Measurements from ENCODE around the gene ABCB11. TPM values are rescaled to one million over a fixed set of nuclear protein-coding genes. Genes with fewer than 3 reads are reported as not detected.

The ABCB11 gene
- polyA plus RNA-seq, 1 of the 3 experiments (the other 2 are of a cell fraction): not detected

DNA sequence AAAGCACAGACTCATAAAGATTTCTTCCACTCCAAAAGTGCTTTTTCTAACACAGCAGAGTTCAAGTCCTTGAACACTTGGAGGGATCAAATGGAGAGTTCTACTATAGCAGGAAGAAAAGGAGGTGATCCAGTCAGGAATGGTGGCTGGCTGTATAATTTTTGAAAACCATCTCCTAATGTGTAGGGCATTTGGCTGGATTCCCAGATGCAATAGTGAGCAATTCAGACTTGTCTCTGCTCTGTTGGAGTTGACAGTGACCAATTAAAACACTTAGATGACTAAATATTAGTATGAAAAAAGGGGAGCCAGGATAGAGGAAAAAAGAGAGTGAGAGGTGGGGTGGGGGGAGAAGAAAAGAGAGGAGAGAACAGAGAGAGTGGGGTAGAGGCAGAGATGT lies 135.4 kb downstream of the ABCB11 start (continued):
- TF ChIP-seq, protein P1, sequence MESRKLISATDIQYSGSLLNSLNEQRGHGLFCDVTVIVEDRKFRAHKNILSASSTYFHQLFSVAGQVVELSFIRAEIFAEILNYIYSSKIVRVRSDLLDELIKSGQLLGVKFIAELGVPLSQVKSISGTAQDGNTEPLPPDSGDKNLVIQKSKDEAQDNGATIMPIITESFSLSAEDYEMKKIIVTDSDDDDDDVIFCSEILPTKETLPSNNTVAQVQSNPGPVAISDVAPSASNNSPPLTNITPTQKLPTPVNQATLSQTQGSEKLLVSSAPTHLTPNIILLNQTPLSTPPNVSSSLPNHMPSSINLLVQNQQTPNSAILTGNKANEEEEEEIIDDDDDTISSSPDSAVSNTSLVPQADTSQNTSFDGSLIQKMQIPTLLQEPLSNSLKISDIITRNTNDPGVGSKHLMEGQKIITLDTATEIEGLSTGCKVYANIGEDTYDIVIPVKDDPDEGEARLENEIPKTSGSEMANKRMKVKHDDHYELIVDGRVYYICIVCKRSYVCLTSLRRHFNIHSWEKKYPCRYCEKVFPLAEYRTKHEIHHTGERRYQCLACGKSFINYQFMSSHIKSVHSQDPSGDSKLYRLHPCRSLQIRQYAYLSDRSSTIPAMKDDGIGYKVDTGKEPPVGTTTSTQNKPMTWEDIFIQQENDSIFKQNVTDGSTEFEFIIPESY (IDR thresholded peaks at IDR 0.05; ENCODE audit: borderline replicate concordance, low read depth): no peak
- TF ChIP-seq YY1 (IDR thresholded peaks at IDR 0.05; ENCODE audit: low read depth): no peak
- TF ChIP-seq EZH2phosphoT487 (IDR thresholded peaks at IDR 0.05; ENCODE audit: borderline replicate concordance, low read depth): no peak
- no peak for TF ChIP-seq NRF1 (IDR thresholded peaks at IDR 0.05; ENCODE audit: low read depth, low read length)
- no peak for TF ChIP-seq NFIC (IDR thresholded peaks at IDR 0.05; ENCODE audit: borderline replicate concordance)

DNA sequence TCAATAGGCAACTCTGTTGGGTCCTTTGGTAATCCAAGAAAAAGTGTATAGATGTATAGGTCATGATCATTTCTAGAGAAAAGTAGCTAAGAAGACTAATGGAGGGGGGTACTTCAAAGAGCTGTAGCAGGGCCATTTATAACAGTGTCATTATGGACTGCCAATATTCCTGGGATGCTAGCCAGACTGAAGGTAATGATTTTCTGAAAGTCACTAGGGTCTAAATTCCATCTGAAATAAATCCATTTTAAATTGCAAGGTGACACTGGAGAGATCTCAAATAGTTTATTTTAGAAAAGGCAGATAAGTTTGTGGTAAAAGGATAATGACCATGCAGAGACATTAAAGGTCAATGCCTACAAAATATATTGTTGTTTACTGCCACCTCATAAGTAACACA lies 136.4 kb downstream of the ABCB11 start:
- no peak for TF ChIP-seq EP300 (IDR thresholded peaks at IDR 0.05; ENCODE audit: borderline replicate concordance in 1 of 2, low read depth in 1 of 2, low read length in 1 of 2)
- TF ChIP-seq, protein P1 (IDR thresholded peaks at IDR 0.05; ENCODE audit: borderline replicate concordance, low read depth): no peak
- no peak for TF ChIP-seq EZH2phosphoT487 (IDR thresholded peaks at IDR 0.05; ENCODE audit: borderline replicate concordance, low read depth)
- no peak for TF ChIP-seq TCF12 (IDR thresholded peaks at IDR 0.05)
- no peak for TF ChIP-seq POLR2AphosphoS5 (IDR thresholded peaks at IDR 0.05; ENCODE audit: low read depth, low read length)
- TF ChIP-seq RFX5 (IDR thresholded peaks at IDR 0.05; ENCODE audit: low read length): no peak
- TF ChIP-seq, protein P2, sequence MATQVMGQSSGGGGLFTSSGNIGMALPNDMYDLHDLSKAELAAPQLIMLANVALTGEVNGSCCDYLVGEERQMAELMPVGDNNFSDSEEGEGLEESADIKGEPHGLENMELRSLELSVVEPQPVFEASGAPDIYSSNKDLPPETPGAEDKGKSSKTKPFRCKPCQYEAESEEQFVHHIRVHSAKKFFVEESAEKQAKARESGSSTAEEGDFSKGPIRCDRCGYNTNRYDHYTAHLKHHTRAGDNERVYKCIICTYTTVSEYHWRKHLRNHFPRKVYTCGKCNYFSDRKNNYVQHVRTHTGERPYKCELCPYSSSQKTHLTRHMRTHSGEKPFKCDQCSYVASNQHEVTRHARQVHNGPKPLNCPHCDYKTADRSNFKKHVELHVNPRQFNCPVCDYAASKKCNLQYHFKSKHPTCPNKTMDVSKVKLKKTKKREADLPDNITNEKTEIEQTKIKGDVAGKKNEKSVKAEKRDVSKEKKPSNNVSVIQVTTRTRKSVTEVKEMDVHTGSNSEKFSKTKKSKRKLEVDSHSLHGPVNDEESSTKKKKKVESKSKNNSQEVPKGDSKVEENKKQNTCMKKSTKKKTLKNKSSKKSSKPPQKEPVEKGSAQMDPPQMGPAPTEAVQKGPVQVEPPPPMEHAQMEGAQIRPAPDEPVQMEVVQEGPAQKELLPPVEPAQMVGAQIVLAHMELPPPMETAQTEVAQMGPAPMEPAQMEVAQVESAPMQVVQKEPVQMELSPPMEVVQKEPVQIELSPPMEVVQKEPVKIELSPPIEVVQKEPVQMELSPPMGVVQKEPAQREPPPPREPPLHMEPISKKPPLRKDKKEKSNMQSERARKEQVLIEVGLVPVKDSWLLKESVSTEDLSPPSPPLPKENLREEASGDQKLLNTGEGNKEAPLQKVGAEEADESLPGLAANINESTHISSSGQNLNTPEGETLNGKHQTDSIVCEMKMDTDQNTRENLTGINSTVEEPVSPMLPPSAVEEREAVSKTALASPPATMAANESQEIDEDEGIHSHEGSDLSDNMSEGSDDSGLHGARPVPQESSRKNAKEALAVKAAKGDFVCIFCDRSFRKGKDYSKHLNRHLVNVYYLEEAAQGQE (IDR thresholded peaks at IDR 0.05; ENCODE audit: low read depth, low read length): no peak
- no peak for TF ChIP-seq YY1 (IDR thresholded peaks at IDR 0.05; ENCODE audit: low read depth)
- TF ChIP-seq, protein P3, sequence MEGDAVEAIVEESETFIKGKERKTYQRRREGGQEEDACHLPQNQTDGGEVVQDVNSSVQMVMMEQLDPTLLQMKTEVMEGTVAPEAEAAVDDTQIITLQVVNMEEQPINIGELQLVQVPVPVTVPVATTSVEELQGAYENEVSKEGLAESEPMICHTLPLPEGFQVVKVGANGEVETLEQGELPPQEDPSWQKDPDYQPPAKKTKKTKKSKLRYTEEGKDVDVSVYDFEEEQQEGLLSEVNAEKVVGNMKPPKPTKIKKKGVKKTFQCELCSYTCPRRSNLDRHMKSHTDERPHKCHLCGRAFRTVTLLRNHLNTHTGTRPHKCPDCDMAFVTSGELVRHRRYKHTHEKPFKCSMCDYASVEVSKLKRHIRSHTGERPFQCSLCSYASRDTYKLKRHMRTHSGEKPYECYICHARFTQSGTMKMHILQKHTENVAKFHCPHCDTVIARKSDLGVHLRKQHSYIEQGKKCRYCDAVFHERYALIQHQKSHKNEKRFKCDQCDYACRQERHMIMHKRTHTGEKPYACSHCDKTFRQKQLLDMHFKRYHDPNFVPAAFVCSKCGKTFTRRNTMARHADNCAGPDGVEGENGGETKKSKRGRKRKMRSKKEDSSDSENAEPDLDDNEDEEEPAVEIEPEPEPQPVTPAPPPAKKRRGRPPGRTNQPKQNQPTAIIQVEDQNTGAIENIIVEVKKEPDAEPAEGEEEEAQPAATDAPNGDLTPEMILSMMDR (IDR thresholded peaks at IDR 0.05): no peak
- TF ChIP-seq RAD21 (IDR thresholded peaks at IDR 0.05; ENCODE audit: low read length): no peak
- TF ChIP-seq, protein P4, sequence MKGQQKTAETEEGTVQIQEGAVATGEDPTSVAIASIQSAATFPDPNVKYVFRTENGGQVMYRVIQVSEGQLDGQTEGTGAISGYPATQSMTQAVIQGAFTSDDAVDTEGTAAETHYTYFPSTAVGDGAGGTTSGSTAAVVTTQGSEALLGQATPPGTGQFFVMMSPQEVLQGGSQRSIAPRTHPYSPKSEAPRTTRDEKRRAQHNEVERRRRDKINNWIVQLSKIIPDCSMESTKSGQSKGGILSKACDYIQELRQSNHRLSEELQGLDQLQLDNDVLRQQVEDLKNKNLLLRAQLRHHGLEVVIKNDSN (IDR thresholded peaks at IDR 0.05; ENCODE audit: borderline replicate concordance, low read depth): no peak
- no peak for TF ChIP-seq GABPA (IDR thresholded peaks at IDR 0.05; ENCODE audit: low read depth)
- TF ChIP-seq SIN3A (IDR thresholded peaks at IDR 0.05; ENCODE audit: borderline replicate concordance, low read depth, low read length): no peak
- TF ChIP-seq CHD2 (IDR thresholded peaks at IDR 0.05; ENCODE audit: low read length, partially characterized antibody): no peak
- no peak for TF ChIP-seq TAF1 (IDR thresholded peaks at IDR 0.05; ENCODE audit: borderline replicate concordance, low read depth, low read length)
- TF ChIP-seq GATA2 (CRISPR knock-in tag; IDR thresholded peaks at IDR 0.05): no peak
- no peak for TF ChIP-seq NFIC (IDR thresholded peaks at IDR 0.05; ENCODE audit: borderline replicate concordance)
- TF ChIP-seq RXRA (IDR thresholded peaks at IDR 0.05; ENCODE audit: borderline replicate concordance, low read depth): no peak
- POLR2A ChIA-PET: no interaction called here
- CTCF ChIA-PET: no interaction called here

More for the DNA sequence above, 136.4 kb downstream of the ABCB11 start:
- no peaks in the 10 kb centered on the region for H3K27me3 ChIP-seq (ENCODE audit: insufficient read depth)
- no peak overlapping the region for H3K4me3 ChIP-seq (ENCODE audit: low read depth in 2 of 2, low read length in 1 of 2)
- H3F3A ChIP-seq (replicated peaks; ENCODE audit: insufficient read depth): peaks cover 6% of the 10 kb centered on the region
- H2AFZ ChIP-seq (ENCODE audit: low read depth): no peak overlapping the region
- no peaks in the 10 kb centered on the region for H3K9me2 ChIP-seq
- H3K9ac ChIP-seq: no peak overlapping the region
- H3K4me1 ChIP-seq (ENCODE audit: control insufficient read depth in 1 of 2, insufficient read depth in 2 of 2, low read depth in 1 of 2, low read length in 1 of 2): peaks cover 0 to 3% of the 10 kb centered on the region in 2 experiments; a peak in 1 of 4 replicates
- no peaks in the 10 kb centered on the region for H4K20me1 ChIP-seq (ENCODE audit: insufficient read depth)
- DNase-seq: no peak
- H3K27ac ChIP-seq (ENCODE audit: low read depth in 2 of 2, low read length in 1 of 2): no peak overlapping the region
- peaks cover 5% of the 10 kb centered on the region for H3K79me2 ChIP-seq (ENCODE audit: insufficient read depth)
- H3K36me3 ChIP-seq (replicated peaks in 1 of 2; ENCODE audit: control insufficient read depth in 1 of 2, insufficient read depth in 2 of 2, low read length in 1 of 2): no peaks in the 10 kb centered on the region
- no peaks in the 10 kb centered on the region for H3K9me3 ChIP-seq
- no peak overlapping the region for H3K4me2 ChIP-seq

All from SK-N-SH (cell line).